ENCODE data around the gene TJP2.
A peak's percentile ranks its signal among the peaks of the same experiment; 100 is the strongest.

The TJP2 gene

GRCh38 chr9:69218166-69218565 is 44.1 kb downstream of the TJP2 start:
- TF ChIP-seq CTCF (IDR thresholded peaks at IDR 0.05), result no peak

GRCh38 chr9:69221036-69221435 is 47.0 kb downstream of the TJP2 start:
- no peak for TF ChIP-seq CTCF (IDR thresholded peaks at IDR 0.05)

- no peak for TF ChIP-seq CTCF (IDR thresholded peaks at IDR 0.05)
Observed at GRCh38 chr9:69222970-69223369, 48.9 kb downstream of the TJP2 start.

GRCh38 chr9:69223605-69224004 is 49.5 kb downstream of the TJP2 start:
- TF ChIP-seq CTCF (IDR thresholded peaks at IDR 0.05), result peak; percentile 80

- no peak for TF ChIP-seq CTCF (IDR thresholded peaks at IDR 0.05)
Observed at GRCh38 chr9:69229367-69229766, 55.3 kb downstream of the TJP2 start.

- TF ChIP-seq CTCF (IDR thresholded peaks at IDR 0.05), result no peak
Observed at GRCh38 chr9:69232135-69232534, 58.1 kb downstream of the TJP2 start.

- TF ChIP-seq CTCF (IDR thresholded peaks at IDR 0.05), result no peak
Observed at GRCh38 chr9:69234683-69235082, 60.6 kb downstream of the TJP2 start.

- TF ChIP-seq CTCF (IDR thresholded peaks at IDR 0.05), result no peak
Observed at GRCh38 chr9:69236188-69236587, 62.1 kb downstream of the TJP2 start.

Data from LNCAP (cell line).